Stimulated activated CD4-positive, alpha-beta T cell treated with anti-CD3 and anti-CD28 coated beads, Interleukin-1b, Interleukin-23, amount 100 ng/mL, for 24 hours (primary cell): Measurements from ENCODE around the gene HAUS8.
"Not testable (repeated sequence)": the region's sequence is repeated elsewhere in the genome, so short reads cannot be mapped to it uniquely, and the experiment has no call there.

Source experiments
- DNase-seq, 4 experiments: peaks; one replicate each; pipeline ENCODE4 v3.0.0-alpha.2; 2020; ENCODE audit warnings: low read depth in 4 of 4, low spot score in 1 of 4

HAUS8 gene

GRCh38 chr19:17036640-17037039 lies 38.6 kb downstream of the HAUS8 start:
- DNase-seq: no peak

GRCh38 chr19:17035842-17036424 lies 39.3 kb downstream of the HAUS8 start:
- DNase-seq: no peak

- DNase-seq: no peak
These were observed 43.5 kb downstream of the HAUS8 start for GRCh38 chr19:17031741-17032140.

- no peak for DNase-seq
These were observed 47.7 kb downstream of the HAUS8 start for GRCh38 chr19:17027535-17027975.

- DNase-seq: no peak
These were observed 48.3 kb downstream of the HAUS8 start, which contains the start of gene CPAMD8 for GRCh38 chr19:17026706-17027534. TSS of gene CPAMD8 (minus strand) at chr19:17026810. CDS start at chr19:17026642, 168 bp downstream.

- no peak for DNase-seq
These were observed 49.1 kb downstream of the HAUS8 start for GRCh38 chr19:17025991-17026658.

- DNase-seq: no peak
These were observed 49.9 kb downstream of the HAUS8 start for GRCh38 chr19:17025361-17025760.

GRCh38 chr19:17024941-17025340 lies 50.3 kb downstream of the HAUS8 start:
- not testable (repeated sequence) for DNase-seq

- DNase-seq: no peak
These were observed 51.4 kb downstream of the HAUS8 start for GRCh38 chr19:17023805-17024204.

GRCh38 chr19:17022738-17023137 lies 52.5 kb downstream of the HAUS8 start:
- no peak for DNase-seq

GRCh38 chr19:17021793-17022590 lies 53.3 kb downstream of the HAUS8 start:
- no peak for DNase-seq

GRCh38 chr19:17021328-17021727 lies 53.9 kb downstream of the HAUS8 start:
- no peak for DNase-seq

- no peak for DNase-seq
These were observed 54.4 kb downstream of the HAUS8 start for GRCh38 chr19:17020823-17021222.

- DNase-seq: no peak
These were observed 54.9 kb downstream of the HAUS8 start for GRCh38 chr19:17020385-17020784.

GRCh38 chr19:17014212-17014861 lies 60.9 kb downstream of the HAUS8 start:
- not testable (repeated sequence) for DNase-seq

GRCh38 chr19:17011485-17011884 lies 63.8 kb downstream of the HAUS8 start:
- DNase-seq: no peak

- no peak for DNase-seq
These were observed 68.7 kb downstream of the HAUS8 start for GRCh38 chr19:17006579-17006978.

- DNase-seq: no peak
These were observed 70.3 kb downstream of the HAUS8 start for GRCh38 chr19:17005000-17005399.

- DNase-seq: no peak
These were observed 70.9 kb downstream of the HAUS8 start for GRCh38 chr19:17004386-17004785.

- no peak for DNase-seq
These were observed 72.8 kb downstream of the HAUS8 start for GRCh38 chr19:17002455-17002854.
